DOHH2 (cell line): ENCODE data around the gene LY6G6F.
A peak's percentile ranks its signal among the peaks of the same experiment; 100 is the strongest.

Experiments
- H3F3A ChIP-seq: fragments of 200-600 bp; sonication (generic), shearing (Covaris generic); 2 replicates; pipeline ENCODE4 v1.6.0; 2016; ENCODE audit warnings: antibody characterized with exemption, mild to moderate bottlenecking; ENCODE audit not compliant: control insufficient read depth, insufficient read depth
- H3K27ac ChIP-seq: fragments of 200-600 bp; sonication (generic); 2 replicates; pipeline ENCODE4 v1.5.1; 2014; ENCODE audit warnings: low read depth, mild to moderate bottlenecking, low read length, moderate library complexity
- H3K27me3 ChIP-seq: fragments of 200-600 bp; sonication (generic); 2 replicates; pipeline ENCODE4 v1.6.1; 2014; ENCODE audit warnings: mild to moderate bottlenecking, low read length, mixed read lengths; ENCODE audit not compliant: control insufficient read depth
- H3K36me3 ChIP-seq: fragments of 200-600 bp; sonication (generic); 2 replicates; pipeline ENCODE4 v1.6.1; 2014; ENCODE audit warnings: mild to moderate bottlenecking, low read length, moderate library complexity, mixed read lengths; ENCODE audit not compliant: control insufficient read depth
- H3K4me1 ChIP-seq: fragments of 200-600 bp; sonication (generic); 2 replicates; pipeline ENCODE4 v1.6.1; 2014; ENCODE audit warnings: mild to moderate bottlenecking, low read length, mixed read lengths; ENCODE audit not compliant: control insufficient read depth
- H3K4me2 ChIP-seq: fragments of 200-600 bp; sonication (generic); 2 replicates; pipeline ENCODE4 v1.6.0; 2014; ENCODE audit warnings: mild to moderate bottlenecking, low read length, moderate library complexity
- H3K4me3 ChIP-seq: fragments of 200-600 bp; sonication (generic); 2 replicates; pipeline ENCODE4 v1.5.1; 2014; ENCODE audit warnings: mild to moderate bottlenecking, low read length, mixed read lengths
- H3K79me2 ChIP-seq: fragments of 200-600 bp; sonication (generic); 2 replicates; pipeline ENCODE4 v1.6.1; 2014; ENCODE audit warnings: mild to moderate bottlenecking, low read length, mixed read lengths; ENCODE audit not compliant: control insufficient read depth
- H3K9me2 ChIP-seq: fragments of 200-600 bp; sonication (generic); replicated peaks from 2 replicates; pipeline ENCODE4 v1.6.1; 2014; ENCODE audit warnings: mild to moderate bottlenecking, low read length, mixed read lengths; ENCODE audit not compliant: control insufficient read depth
- H3K9me3 ChIP-seq: fragments of 200-600 bp; sonication (generic); 2 replicates; pipeline ENCODE4 v1.6.1; 2014; ENCODE audit warnings: antibody characterized with exemption, low read length, mixed read lengths; ENCODE audit not compliant: control insufficient read depth, insufficient read depth
- H4K20me1 ChIP-seq: fragments of 200-600 bp; sonication (generic); 2 replicates; pipeline ENCODE4 v1.6.0; 2014; ENCODE audit warnings: low read depth, mild to moderate bottlenecking, antibody characterized with exemption, low read length, moderate library complexity; ENCODE audit not compliant: control insufficient read depth, insufficient read depth
- CTCF ChIP-seq: fragments of 200-600 bp; sonication (generic); IDR thresholded peaks from one replicate; pipeline ENCODE4 v1.5.1; 2014; ENCODE audit warnings: antibody characterized with exemption, mild to moderate bottlenecking, low read depth, low read length; ENCODE audit not compliant: poor library complexity, severe bottlenecking
- EZH2phosphoT487 ChIP-seq: fragments of 200-600 bp; sonication (generic); IDR thresholded peaks from 2 replicates; pipeline ENCODE4 v1.6.1; 2017; ENCODE audit warnings: borderline replicate concordance, mild to moderate bottlenecking, antibody characterized with exemption, low read length, moderate library complexity, mixed read lengths

The LY6G6F gene

DNA sequence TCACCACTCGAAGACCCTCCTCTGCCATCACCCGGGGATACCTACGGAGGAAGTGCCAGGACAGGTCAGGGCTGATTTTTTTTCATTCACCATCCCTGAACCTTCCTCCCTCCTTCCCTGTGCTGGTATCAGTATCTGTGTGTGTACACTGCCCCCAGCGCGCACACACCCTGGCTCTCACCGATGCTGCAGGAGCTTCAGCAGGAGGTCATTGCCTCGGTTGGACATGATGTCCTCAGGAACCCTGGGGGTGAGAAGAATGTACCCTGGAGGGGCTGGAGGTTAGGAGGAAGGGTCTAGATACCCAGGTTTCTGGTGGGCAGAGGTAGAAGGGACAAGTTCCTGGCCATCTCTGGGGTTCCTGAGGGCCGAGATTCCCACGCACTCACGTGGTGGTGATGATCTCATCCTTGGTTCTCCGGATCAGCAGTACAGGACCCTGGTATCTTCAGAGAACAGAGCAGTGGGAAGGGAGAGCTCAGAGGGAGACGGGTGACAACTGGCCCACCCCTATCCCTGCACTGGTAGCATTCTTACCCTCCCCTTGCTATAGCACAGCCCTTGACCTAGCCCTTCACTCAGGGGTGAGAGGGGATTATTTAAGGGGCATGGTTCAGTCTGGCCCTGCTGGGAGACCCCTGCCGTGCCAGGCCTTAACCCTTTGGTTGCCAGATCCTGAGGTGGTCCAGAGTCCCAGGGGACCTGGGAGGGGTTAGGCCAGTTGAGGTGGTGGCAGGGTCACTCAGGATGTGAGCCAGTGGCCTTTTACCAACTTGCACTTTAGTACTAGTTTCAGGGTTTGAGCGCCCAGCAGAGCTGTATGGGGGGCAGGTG is 18.6 kb upstream of the LY6G6F start:
- Histone ChIP-seq H3K27ac (no peak overlapping the region), H3K4me2 (no peak overlapping the region), H4K20me1 (no peaks in the 10 kb centered on the region), H3K4me1 (peaks cover 15% of the 10 kb centered on the region), H3K79me2 (no peaks in the 10 kb centered on the region), H3F3A (no peaks in the 10 kb centered on the region; the same call in 1 of the 2 replicates), H3K9me3 (no peaks in the 10 kb centered on the region), H3K27me3 (no peaks in the 10 kb centered on the region), H3K36me3 (peaks cover 51% of the 10 kb centered on the region), H3K4me3 (no peak overlapping the region), H3K9me2 (no peaks in the 10 kb centered on the region)
- TF ChIP-seq EZH2phosphoT487 = no peak

DNA sequence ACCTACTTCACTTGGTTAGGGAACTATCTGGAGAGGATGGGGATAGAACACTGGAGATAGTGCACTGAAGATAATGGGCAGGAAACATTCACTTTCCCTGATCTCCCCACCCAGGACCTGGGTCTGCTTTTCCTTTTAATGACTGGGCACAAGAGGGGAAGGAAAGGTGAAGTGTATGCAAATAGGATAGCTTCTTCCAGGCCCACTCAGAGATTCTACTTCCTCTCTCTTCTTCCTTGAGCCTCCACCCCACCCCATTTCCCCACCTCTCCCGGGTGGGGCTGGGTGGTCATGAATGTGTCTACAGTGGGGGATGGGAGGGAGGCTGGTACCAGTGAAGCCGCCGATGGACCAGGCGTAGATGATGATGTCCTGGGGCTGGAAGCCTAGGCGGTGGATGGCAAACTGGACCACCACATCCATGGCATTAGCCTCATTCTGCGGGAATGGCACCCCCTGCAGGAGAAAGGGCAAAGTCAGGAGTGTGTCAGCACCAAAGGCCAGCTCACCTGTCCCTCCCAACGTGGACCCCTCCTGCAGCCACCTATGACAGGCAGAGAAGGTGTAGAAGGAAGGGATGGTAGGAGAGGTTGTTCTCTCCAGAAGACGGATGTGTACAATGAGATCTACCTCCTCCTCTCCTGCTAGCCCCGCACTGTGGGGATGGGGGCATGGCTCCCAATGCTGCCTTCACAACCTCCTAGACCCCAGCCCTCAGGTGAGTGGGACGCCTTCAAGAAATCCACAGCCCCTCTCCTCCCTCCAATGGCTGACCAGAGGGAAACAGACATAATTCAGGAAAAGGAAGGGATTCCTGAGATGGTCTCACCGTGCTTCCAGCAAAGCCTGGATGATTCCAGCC is 17.2 kb upstream of the LY6G6F start:
- H3K27ac ChIP-seq = no peak overlapping the region
- TF ChIP-seq EZH2phosphoT487 = no peak
- TF ChIP-seq CTCF = peak; percentile 82

GRCh38 chr6:31690231-31691077 is 16.2 kb upstream of the LY6G6F start:
- no peak overlapping the region for H3K4me3 ChIP-seq
- no peaks in the 10 kb centered on the region; the same call in 1 of the 2 replicates for H3F3A ChIP-seq
- H3K4me2 ChIP-seq = peak overlapping the region; percentile 49; the same call in 1 of the 2 replicates
- no peaks in the 10 kb centered on the region for H3K27me3 ChIP-seq
- TF ChIP-seq EZH2phosphoT487 = no peak
- TF ChIP-seq CTCF = no peak
- H3K4me1 ChIP-seq = peaks cover 15% of the 10 kb centered on the region
- no peaks in the 10 kb centered on the region for H4K20me1 ChIP-seq
- H3K36me3 ChIP-seq = peaks cover 60% of the 10 kb centered on the region
- no peaks in the 10 kb centered on the region for H3K9me3 ChIP-seq
- no peak overlapping the region for H3K27ac ChIP-seq
- no peaks in the 10 kb centered on the region for H3K9me2 ChIP-seq
- H3K79me2 ChIP-seq = no peaks in the 10 kb centered on the region

More for the DNA sequence above, 17.2 kb upstream of the LY6G6F start:
- no peaks in the 10 kb centered on the region for H3K9me2 ChIP-seq
- H3F3A ChIP-seq = no peaks in the 10 kb centered on the region; the same call in 1 of the 2 replicates
- H4K20me1 ChIP-seq = no peaks in the 10 kb centered on the region
- H3K79me2 ChIP-seq = no peaks in the 10 kb centered on the region
- H3K4me1 ChIP-seq = peaks cover 15% of the 10 kb centered on the region
- peaks cover 53% of the 10 kb centered on the region for H3K36me3 ChIP-seq
- H3K27me3 ChIP-seq = no peaks in the 10 kb centered on the region
- H3K4me2 ChIP-seq = peak overlapping the region; percentile 49
- H3K4me3 ChIP-seq = peak overlapping the region; percentile 6; the same call in 1 of the 2 replicates
- H3K9me3 ChIP-seq = no peaks in the 10 kb centered on the region
